ENCODE results near the gene YIPF3.

YIPF3 gene

DNA sequence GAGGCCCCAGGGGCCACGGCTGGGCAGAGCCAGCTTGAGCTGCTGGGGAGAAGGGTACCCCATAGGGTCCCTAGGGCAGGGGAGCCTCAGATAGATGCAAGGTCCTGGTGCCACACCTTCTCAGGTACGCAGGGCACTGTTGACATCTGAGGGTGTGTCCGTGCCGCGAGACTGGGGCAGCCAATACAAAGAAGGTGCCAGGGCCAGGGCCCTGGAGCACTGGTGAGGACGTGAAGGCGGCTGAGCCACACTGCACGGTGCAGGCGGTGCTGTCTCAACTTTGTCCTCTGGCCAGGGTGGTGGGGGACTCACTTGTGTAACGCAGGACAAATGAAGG lies 5.9 kb downstream of the YIPF3 start:
- peaks cover 25% of the 10 kb centered on the region for H3K27me3 Mint-ChIP-seq (ENCODE audit: low read depth, poor library complexity)
- H3K9me3 Mint-ChIP-seq, result no peaks in the 10 kb centered on the region
- peaks cover 21% of the 10 kb centered on the region for H3K4me1 Mint-ChIP-seq
- no peak for TF ChIP-seq CTCF (IDR thresholded peaks at IDR 0.05)
- peaks cover 29% of the 10 kb centered on the region for H3K36me3 Mint-ChIP-seq (ENCODE audit: low read depth)
- no peak for DNase-seq
- H3K27ac Mint-ChIP-seq, result no peak overlapping the region
- peak overlapping the region; percentile 79 for H3K4me3 Mint-ChIP-seq

GRCh38 chr6:43509984-43510826 lies 6.5 kb downstream of the YIPF3 start, which contains the start of gene LRRC73:
TSS of gene LRRC73 (minus strand) at chr6:43510346. CDS start at chr6:43509785, 561 bp downstream.
- DNase-seq, result peak; percentile 96
- TF ChIP-seq CTCF (IDR thresholded peaks at IDR 0.05), result no peak
- H3K4me3 Mint-ChIP-seq, result peak within 1 kb of the TSS; percentile 90

GRCh38 chr6:43509142-43509983 lies 7.4 kb downstream of the YIPF3 start:
- Mint-ChIP-seq H3K4me1 (peaks cover 12% of the 10 kb centered on the region), H3K4me3 (peak overlapping the region; percentile 90), H3K9me3 (no peaks in the 10 kb centered on the region), H3K27me3 (ENCODE audit: low read depth, poor library complexity) (peaks cover 25% of the 10 kb centered on the region), H3K27ac (no peak overlapping the region), H3K36me3 (ENCODE audit: low read depth) (peaks cover 18% of the 10 kb centered on the region)
- TF ChIP-seq CTCF (IDR thresholded peaks at IDR 0.05), result no peak
- peak; percentile 54 for DNase-seq

More at GRCh38 chr6:43509984-43510826, 6.5 kb downstream of the YIPF3 start, which contains the start of gene LRRC73:
- Mint-ChIP-seq H3K27ac (no peak within 1 kb of the TSS), H3K27me3 (ENCODE audit: low read depth, poor library complexity) (peaks cover 25% of the 10 kb centered on the region), H3K36me3 (ENCODE audit: low read depth) (peaks cover 25% of the 10 kb centered on the region), H3K9me3 (no peaks in the 10 kb centered on the region), H3K4me1 (peaks cover 15% of the 10 kb centered on the region)

DNA sequence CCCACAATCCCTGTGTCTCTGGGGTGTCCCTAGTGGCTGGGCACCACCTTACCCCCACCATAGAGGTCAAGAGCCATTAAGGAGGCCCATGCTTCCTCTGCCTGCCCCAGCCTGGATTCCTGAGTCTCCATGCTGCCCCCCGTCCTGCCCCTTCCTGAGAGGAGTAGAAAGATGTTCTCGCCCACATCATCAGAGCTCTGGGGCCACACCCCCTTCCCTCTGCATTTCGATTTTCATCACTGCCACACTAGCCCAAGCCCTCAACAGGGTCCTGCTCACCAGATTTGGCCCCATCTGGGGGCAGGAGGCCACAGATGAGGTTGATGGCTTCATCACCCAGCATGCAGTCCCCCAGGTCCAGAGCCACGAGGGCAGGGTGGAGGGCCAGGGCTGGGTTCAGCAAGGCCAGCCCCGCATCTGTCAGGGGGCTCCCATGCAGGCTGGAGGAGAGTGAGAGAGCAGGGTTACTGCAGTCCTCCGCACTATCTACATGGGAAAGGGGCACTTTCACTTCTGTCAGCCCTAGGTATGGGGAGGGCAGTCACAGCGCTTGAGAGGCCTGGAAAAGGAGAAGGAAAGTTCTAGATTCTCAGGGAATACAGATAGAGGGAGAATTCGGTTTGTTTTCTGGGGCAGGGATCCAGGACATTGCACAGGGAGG lies 8.1 kb downstream of the YIPF3 start:
- no peak for TF ChIP-seq CTCF (IDR thresholded peaks at IDR 0.05)
- Mint-ChIP-seq H3K36me3 (ENCODE audit: low read depth) (peaks cover 18% of the 10 kb centered on the region), H3K27me3 (ENCODE audit: low read depth, poor library complexity) (peaks cover 25% of the 10 kb centered on the region), H3K9me3 (no peaks in the 10 kb centered on the region), H3K4me1 (peaks cover 12% of the 10 kb centered on the region), H3K4me3 (peak overlapping the region; percentile 90), H3K27ac (no peak overlapping the region)
- no peak for DNase-seq

DNA sequence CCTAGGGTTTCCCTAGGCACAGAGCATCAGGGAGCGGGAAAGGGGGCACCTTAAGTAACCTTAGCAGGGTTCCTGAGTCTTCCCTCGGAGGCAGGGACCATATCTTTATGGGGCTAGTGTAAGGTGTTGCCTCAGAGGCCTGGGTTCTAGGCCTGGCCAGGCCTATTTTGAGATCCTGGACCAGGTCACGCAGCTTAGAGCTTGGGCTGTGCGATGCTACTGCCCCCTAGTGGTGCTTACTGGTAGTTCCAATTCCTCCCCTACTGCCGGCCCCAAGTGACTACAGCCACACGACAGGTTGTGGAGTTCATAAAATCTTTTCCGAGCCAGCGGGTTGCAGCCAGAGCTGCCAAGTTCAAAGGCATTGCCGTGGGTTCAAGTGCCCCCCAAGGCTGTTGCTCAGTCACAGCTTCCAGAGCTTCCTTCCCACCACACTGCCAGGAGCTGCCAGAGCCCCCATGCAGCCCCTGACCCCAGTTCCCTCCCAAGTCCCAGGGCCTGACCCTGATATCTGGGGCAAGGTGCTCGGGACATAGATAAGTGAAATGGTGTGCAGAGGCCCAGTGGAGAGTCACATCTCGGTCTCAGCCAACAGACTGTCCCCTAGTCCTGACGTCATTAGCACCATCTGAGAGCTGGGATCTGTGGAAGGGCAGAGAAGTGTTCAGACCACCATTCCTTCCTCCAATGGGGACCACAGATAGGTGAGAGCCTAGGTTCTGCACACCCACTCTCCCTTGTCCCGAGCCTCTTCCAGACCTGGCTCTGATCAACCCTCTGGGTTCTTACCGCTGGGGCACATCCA lies 9.9 kb downstream of the YIPF3 start:
- Mint-ChIP-seq H3K4me1 (peaks cover 12% of the 10 kb centered on the region), H3K4me3 (no peak overlapping the region)

More for the DNA sequence above, 9.9 kb downstream of the YIPF3 start:
- no peak overlapping the region for H3K27ac Mint-ChIP-seq
- peaks cover 22% of the 10 kb centered on the region for H3K36me3 Mint-ChIP-seq (ENCODE audit: low read depth)
- TF ChIP-seq CTCF (IDR thresholded peaks at IDR 0.05), result peak; percentile 95
- H3K9me3 Mint-ChIP-seq, result no peaks in the 10 kb centered on the region
- H3K27me3 Mint-ChIP-seq (ENCODE audit: low read depth, poor library complexity), result peaks cover 25% of the 10 kb centered on the region
- peak; percentile 85 for DNase-seq
